ENCODE measurements around the gene MDP1.

MDP1 gene

GRCh38 chr14:24164518-24164991 is 51.3 kb downstream of the MDP1 start:
- in situ Hi-C loops (cut with HindIII; ENCODE audit: low sequenced_read_pairs) = no loop called here
